ENCODE results near the gene CLEC2L.

DNA sequence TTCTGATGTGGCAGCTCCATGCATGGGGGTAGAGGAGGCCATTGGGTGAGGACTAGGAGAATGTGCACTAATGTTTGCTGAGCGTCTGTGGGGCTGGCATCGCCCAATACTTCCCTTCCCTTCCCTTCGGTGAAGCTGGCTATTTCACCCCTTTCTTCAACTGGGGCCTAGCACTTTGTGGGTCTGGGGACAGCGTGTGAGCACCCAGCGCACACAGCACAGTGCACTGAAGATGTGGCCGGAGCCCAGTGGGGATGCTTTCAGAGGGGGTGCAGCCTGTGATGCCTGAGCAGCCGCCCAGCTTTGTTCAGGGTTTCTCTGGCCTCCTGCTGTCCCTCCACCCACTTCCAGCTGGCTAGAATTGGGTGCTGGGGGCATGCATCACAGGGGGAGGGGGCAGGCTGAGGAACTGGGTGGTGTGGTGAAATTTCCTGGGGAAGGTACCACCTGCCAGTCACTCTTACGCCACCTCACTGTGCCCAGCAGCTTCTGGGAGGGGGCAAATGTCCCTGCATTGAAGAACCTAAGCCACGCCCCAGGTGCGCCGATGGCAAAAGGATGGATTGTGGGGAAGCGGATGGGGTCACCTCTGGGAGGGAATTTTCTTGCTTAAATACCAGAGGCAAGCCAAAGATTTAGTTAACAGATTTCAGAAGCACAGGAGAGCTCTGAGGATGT is 45.5 kb downstream of the CLEC2L start:
- no peak for TF ChIP-seq EZH2 (IDR thresholded peaks at IDR 0.05; ENCODE audit: insufficient read depth, poor library complexity, severe bottlenecking)
- TF ChIP-seq EZH2phosphoT487 (IDR thresholded peaks at IDR 0.05; ENCODE audit: insufficient read depth, low read depth): no peak
